ENCODE measurements around the gene COMT.

The COMT gene

GRCh38 chr22:20013382-20013871 lies 71.9 kb downstream of the COMT start:
- peak; percentile 51 for DNase-seq

DNA sequence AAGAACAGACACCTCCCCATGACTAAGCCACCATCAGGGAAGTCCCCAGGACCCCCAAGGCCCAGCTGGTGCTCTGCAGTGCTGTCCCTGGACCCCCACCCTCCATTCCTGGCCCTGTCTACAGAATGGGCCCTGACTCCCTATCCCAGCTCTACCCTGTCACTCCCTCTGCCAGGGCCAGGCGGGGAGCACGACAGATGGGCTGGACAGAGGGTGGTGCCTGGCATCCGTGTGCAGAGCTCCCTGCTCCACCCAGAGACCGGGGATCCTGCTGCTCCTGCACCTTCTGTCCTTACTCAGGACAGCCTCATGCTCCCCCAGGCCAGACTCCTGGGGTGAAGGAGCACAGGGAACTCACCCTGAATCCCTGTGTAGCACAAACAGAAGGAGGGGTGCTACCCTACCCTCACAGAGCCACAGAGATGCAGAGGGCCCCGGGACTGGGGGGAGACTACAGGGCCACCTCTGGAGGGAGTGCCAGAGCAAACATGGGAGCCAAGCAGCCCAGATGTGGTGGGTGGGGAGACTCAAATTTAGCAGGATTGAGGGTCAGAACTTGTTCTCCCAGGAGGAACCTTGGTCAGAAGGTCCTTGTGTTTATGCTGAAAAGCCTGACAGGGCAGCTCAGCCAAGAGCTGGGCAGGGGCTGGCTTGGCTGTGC lies 73.1 kb downstream of the COMT start:
- no peak for DNase-seq

- no peak for DNase-seq
Observed at GRCh38 chr22:20015187-20015625, 73.6 kb downstream of the COMT start.

- no peak for DNase-seq
Observed at GRCh38 chr22:20015971-20016733, 74.6 kb downstream of the COMT start.

- peak; percentile 87 for DNase-seq
Observed at GRCh38 chr22:20016734-20017621, 75.4 kb downstream of the COMT start, which contains the start of gene ARVCF. Gene ARVCF (minus strand): TSS chr22:20016823. CDS start chr22:19990794, 26,029 bp downstream.

DNA sequence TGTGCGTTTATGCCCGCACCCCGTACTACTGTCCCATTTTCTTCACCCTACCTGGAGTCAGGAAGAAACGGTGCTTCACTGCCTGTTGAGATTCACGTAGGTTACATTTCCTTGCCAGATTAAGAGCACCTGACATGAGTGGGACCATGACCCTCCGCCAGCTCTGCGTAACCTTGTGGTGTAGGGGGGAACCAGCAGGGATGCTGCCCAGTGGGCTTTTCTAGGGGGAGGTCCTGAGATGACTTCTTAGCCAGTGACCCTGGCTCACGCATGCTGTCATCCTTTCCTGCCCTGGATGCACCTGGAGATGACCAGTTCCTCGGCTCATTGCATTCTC lies 76.0 kb downstream of the COMT start:
- no peak for DNase-seq

- no peak for DNase-seq
Observed at GRCh38 chr22:20018001-20018400, 76.4 kb downstream of the COMT start.

All from fibroblast of skin of scalp (primary cell).